ENCODE data around the gene LRIT2.

LRIT2 gene

DNA sequence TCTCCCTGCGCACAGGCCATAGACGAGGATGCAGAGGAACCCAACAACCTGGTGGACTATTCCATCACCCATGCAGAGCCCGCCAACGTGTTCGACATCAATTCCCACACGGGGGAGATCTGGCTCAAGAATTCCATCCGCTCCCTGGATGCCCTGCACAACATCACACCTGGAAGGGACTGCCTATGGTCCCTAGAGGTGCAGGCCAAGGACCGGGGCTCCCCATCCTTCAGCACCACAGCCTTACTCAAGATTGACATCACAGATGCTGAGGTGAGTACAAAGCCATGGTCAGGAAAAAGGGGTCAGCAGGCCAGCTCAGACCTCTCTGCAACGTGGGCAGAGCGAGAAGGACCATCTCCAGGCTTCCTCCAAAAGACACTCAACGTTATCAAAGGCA is 12.3 kb downstream of the LRIT2 start:
- H3K9ac ChIP-seq (ENCODE audit: low read length), result no peak overlapping the region
- H3K36me3 ChIP-seq (replicated peaks; ENCODE audit: low read depth, low read length), result no peaks in the 10 kb centered on the region
- no peaks in the 10 kb centered on the region for H3K9me3 ChIP-seq (ENCODE audit: insufficient read depth, low read length)

DNA sequence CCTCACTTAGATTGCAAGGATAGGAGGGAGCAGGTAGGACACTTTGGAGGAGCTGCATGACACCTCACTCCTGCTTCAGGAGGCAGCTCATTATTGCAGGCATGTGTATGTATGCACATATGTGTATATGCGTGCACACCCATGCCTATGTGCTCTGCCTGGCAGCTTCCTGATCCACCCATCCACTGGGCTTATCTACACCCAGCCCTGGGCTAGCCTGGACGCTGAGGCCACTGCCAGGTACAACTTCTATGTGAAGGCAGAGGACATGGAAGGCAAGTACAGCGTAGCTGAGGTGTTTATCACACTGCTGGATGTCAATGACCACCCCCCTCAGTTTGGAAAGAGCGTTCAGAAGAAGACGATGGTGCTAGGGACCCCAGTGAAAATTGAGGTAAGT is 13.3 kb downstream of the LRIT2 start:
- Histone ChIP-seq H3K9me3 (ENCODE audit: insufficient read depth, low read length) (no peaks in the 10 kb centered on the region), H4K20me1 (ENCODE audit: insufficient read depth, low read length) (no peaks in the 10 kb centered on the region), H3K79me2 (ENCODE audit: low read length) (no peaks in the 10 kb centered on the region), H3K4me2 (ENCODE audit: low read length) (no peak overlapping the region), H3K36me3 (replicated peaks; ENCODE audit: low read depth, low read length) (no peaks in the 10 kb centered on the region), H3K27ac (ENCODE audit: low read length) (no peak overlapping the region), H3K27me3 (ENCODE audit: low read depth, low read length) (peaks cover 10% of the 10 kb centered on the region; the same call in 1 of the 2 replicates), H3K4me1 (ENCODE audit: low read length) (0 out of 2 replicates have a peak, but pooled peaks cover 4% of the 10 kb centered on the region), H3K9ac (ENCODE audit: low read length) (no peak overlapping the region), H2AFZ (ENCODE audit: low read depth, low read length) (no peak overlapping the region), H3K4me3 (ENCODE audit: low read length) (no peak overlapping the region)
- TF ChIP-seq EZH2phosphoT487 (IDR thresholded peaks at IDR 0.05; ENCODE audit: low read depth), result no peak
- TF ChIP-seq, protein P1, sequence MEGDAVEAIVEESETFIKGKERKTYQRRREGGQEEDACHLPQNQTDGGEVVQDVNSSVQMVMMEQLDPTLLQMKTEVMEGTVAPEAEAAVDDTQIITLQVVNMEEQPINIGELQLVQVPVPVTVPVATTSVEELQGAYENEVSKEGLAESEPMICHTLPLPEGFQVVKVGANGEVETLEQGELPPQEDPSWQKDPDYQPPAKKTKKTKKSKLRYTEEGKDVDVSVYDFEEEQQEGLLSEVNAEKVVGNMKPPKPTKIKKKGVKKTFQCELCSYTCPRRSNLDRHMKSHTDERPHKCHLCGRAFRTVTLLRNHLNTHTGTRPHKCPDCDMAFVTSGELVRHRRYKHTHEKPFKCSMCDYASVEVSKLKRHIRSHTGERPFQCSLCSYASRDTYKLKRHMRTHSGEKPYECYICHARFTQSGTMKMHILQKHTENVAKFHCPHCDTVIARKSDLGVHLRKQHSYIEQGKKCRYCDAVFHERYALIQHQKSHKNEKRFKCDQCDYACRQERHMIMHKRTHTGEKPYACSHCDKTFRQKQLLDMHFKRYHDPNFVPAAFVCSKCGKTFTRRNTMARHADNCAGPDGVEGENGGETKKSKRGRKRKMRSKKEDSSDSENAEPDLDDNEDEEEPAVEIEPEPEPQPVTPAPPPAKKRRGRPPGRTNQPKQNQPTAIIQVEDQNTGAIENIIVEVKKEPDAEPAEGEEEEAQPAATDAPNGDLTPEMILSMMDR (IDR thresholded peaks at IDR 0.05; ENCODE audit: low read depth, low read length), result no peak

More for the DNA sequence above, 12.3 kb downstream of the LRIT2 start:
- H3K27ac ChIP-seq (ENCODE audit: low read length), result no peak overlapping the region
- H2AFZ ChIP-seq (ENCODE audit: low read depth, low read length), result no peak overlapping the region
- no peak overlapping the region for H3K4me3 ChIP-seq (ENCODE audit: low read length)
- no peaks in the 10 kb centered on the region for H3K79me2 ChIP-seq (ENCODE audit: low read length)
- no peaks in the 10 kb centered on the region for H4K20me1 ChIP-seq (ENCODE audit: insufficient read depth, low read length)
- peaks cover 3% of the 10 kb centered on the region; the same call in 1 of the 2 replicates for H3K27me3 ChIP-seq (ENCODE audit: low read depth, low read length)
- 0 out of 2 replicates have a peak, but pooled peaks cover 4% of the 10 kb centered on the region for H3K4me1 ChIP-seq (ENCODE audit: low read length)
- H3K4me2 ChIP-seq (ENCODE audit: low read length), result no peak overlapping the region
- TF ChIP-seq, protein P1 (IDR thresholded peaks at IDR 0.05; ENCODE audit: low read depth, low read length), result no peak
- TF ChIP-seq EZH2phosphoT487 (IDR thresholded peaks at IDR 0.05; ENCODE audit: low read depth), result no peak

GRCh38 chr10:84211566-84211965 is 13.8 kb downstream of the LRIT2 start:
- no peak overlapping the region for H3K9ac ChIP-seq (ENCODE audit: low read length)
- H3K79me2 ChIP-seq (ENCODE audit: low read length), result no peaks in the 10 kb centered on the region
- no peak overlapping the region for H3K4me3 ChIP-seq (ENCODE audit: low read length)
- 0 out of 2 replicates have a peak, but pooled peaks cover 4% of the 10 kb centered on the region for H3K4me1 ChIP-seq (ENCODE audit: low read length)
- TF ChIP-seq, protein P1 (IDR thresholded peaks at IDR 0.05; ENCODE audit: low read depth, low read length), result no peak
- TF ChIP-seq EZH2phosphoT487 (IDR thresholded peaks at IDR 0.05; ENCODE audit: low read depth), result no peak
- no peaks in the 10 kb centered on the region for H4K20me1 ChIP-seq (ENCODE audit: insufficient read depth, low read length)
- no peaks in the 10 kb centered on the region for H3K36me3 ChIP-seq (replicated peaks; ENCODE audit: low read depth, low read length)
- H2AFZ ChIP-seq (ENCODE audit: low read depth, low read length), result no peak overlapping the region
- no peak overlapping the region for H3K27ac ChIP-seq (ENCODE audit: low read length)
- H3K4me2 ChIP-seq (ENCODE audit: low read length), result no peak overlapping the region
- no peaks in the 10 kb centered on the region for H3K9me3 ChIP-seq (ENCODE audit: insufficient read depth, low read length)
- H3K27me3 ChIP-seq (ENCODE audit: low read depth, low read length), result peaks cover 15% of the 10 kb centered on the region; the same call in 1 of the 2 replicates

DNA sequence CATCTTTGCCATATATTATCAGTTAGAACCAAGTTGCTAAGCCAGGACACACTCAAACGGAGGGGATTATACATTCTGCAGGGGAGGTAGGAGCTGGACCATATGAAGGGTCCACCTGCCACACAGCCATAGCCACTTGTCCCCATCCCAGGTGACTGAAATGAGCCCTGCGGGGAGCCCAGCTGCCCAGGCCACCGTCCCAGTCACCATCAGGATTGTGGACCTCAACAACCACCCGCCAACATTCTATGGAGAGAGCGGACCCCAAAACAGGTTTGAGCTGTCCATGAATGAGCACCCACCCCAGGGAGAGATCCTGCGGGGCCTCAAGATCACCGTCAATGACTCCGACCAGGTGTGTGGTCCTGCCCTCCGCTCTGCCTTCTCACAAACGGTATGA is 17.3 kb downstream of the LRIT2 start:
- Histone ChIP-seq H2AFZ (ENCODE audit: low read depth, low read length) (no peak overlapping the region), H3K36me3 (replicated peaks; ENCODE audit: low read depth, low read length) (no peaks in the 10 kb centered on the region), H3K27me3 (ENCODE audit: low read depth, low read length) (peaks cover 15% of the 10 kb centered on the region; the same call in 1 of the 2 replicates), H3K9ac (ENCODE audit: low read length) (no peak overlapping the region), H3K79me2 (ENCODE audit: low read length) (no peaks in the 10 kb centered on the region), H4K20me1 (ENCODE audit: insufficient read depth, low read length) (no peaks in the 10 kb centered on the region), H3K4me3 (ENCODE audit: low read length) (no peak overlapping the region), H3K4me1 (ENCODE audit: low read length) (no peaks in the 10 kb centered on the region), H3K9me3 (ENCODE audit: insufficient read depth, low read length) (no peaks in the 10 kb centered on the region), H3K4me2 (ENCODE audit: low read length) (no peak overlapping the region), H3K27ac (ENCODE audit: low read length) (no peak overlapping the region)
- TF ChIP-seq, protein P1 (IDR thresholded peaks at IDR 0.05; ENCODE audit: low read depth, low read length), result no peak
- TF ChIP-seq EZH2phosphoT487 (IDR thresholded peaks at IDR 0.05; ENCODE audit: low read depth), result no peak

All from OCI-LY3 (cell line).